ENCODE results near the gene ALK. TPM values are rescaled to one million over a fixed set of nuclear protein-coding genes. Genes with fewer than 3 reads are reported as not detected.

Gene ALK
- total RNA-seq, 2 donors from 2014 or later: 0.13 to 0.46 TPM

DNA sequence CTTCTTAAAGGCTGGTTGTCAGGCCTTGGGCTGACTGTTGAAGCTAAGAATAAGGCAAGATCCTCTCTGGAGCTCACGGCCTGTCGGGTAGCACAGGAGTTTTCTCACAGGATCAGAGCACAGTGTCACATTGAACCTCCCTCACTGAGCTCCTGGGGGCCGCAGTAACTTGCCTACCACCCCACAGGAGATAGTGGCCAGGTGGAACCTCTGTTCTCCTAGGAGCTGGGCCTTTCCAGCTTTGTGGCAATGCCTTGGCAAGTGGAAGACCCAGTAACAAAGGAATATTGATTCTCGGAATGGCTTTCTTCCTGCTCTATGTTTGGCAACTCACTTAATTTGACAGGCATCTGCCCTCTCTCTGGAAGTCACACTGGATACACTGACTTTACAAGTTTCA is 1.2 kb upstream of the ALK start:
- Mint-ChIP-seq H3K4me1 (peaks cover 3% of the 10 kb centered on the region), H3K9me3 (no peaks in the 10 kb centered on the region), H3K27me3 (ENCODE audit: insufficient read depth) (peaks cover 40% of the 10 kb centered on the region), H3K27ac (no peak overlapping the region), H3K36me3 (ENCODE audit: low read depth) (no peaks in the 10 kb centered on the region), H3K4me3 (no peak overlapping the region)
- peaks cover 8% of the 10 kb centered on the region for H3K4me1 ChIP-seq (ENCODE audit: control insufficient read depth, insufficient read depth, low read length)
- H3K27ac ChIP-seq (ENCODE audit: low read depth, low read length): no peak overlapping the region
- H3K9ac ChIP-seq (ENCODE audit: extremely low read depth, low read length, poor library complexity, severe bottlenecking): no peak overlapping the region
- WGBS, 2 experiments (ENCODE audit: insufficient coverage in 1 of 2, insufficient read length in 1 of 2): 81 to 91% methylated on average over 4 of the region's 4 CpGs
- H3K9me3 ChIP-seq (ENCODE audit: control insufficient read depth, low read length): no peaks in the 10 kb centered on the region
- H3K4me3 ChIP-seq (ENCODE audit: low read length): no peak overlapping the region
- TF ChIP-seq, protein P1, sequence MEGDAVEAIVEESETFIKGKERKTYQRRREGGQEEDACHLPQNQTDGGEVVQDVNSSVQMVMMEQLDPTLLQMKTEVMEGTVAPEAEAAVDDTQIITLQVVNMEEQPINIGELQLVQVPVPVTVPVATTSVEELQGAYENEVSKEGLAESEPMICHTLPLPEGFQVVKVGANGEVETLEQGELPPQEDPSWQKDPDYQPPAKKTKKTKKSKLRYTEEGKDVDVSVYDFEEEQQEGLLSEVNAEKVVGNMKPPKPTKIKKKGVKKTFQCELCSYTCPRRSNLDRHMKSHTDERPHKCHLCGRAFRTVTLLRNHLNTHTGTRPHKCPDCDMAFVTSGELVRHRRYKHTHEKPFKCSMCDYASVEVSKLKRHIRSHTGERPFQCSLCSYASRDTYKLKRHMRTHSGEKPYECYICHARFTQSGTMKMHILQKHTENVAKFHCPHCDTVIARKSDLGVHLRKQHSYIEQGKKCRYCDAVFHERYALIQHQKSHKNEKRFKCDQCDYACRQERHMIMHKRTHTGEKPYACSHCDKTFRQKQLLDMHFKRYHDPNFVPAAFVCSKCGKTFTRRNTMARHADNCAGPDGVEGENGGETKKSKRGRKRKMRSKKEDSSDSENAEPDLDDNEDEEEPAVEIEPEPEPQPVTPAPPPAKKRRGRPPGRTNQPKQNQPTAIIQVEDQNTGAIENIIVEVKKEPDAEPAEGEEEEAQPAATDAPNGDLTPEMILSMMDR (conservative IDR thresholded peaks at IDR 0.05): no peak
- no peak for DNase-seq
- no peaks in the 10 kb centered on the region for H3K36me3 ChIP-seq (ENCODE audit: control insufficient read depth, insufficient read depth, low read length)
- peaks cover 37% of the 10 kb centered on the region for H3K27me3 ChIP-seq (ENCODE audit: control insufficient read depth, insufficient read depth, low read length, poor library complexity, severe bottlenecking)

DNA sequence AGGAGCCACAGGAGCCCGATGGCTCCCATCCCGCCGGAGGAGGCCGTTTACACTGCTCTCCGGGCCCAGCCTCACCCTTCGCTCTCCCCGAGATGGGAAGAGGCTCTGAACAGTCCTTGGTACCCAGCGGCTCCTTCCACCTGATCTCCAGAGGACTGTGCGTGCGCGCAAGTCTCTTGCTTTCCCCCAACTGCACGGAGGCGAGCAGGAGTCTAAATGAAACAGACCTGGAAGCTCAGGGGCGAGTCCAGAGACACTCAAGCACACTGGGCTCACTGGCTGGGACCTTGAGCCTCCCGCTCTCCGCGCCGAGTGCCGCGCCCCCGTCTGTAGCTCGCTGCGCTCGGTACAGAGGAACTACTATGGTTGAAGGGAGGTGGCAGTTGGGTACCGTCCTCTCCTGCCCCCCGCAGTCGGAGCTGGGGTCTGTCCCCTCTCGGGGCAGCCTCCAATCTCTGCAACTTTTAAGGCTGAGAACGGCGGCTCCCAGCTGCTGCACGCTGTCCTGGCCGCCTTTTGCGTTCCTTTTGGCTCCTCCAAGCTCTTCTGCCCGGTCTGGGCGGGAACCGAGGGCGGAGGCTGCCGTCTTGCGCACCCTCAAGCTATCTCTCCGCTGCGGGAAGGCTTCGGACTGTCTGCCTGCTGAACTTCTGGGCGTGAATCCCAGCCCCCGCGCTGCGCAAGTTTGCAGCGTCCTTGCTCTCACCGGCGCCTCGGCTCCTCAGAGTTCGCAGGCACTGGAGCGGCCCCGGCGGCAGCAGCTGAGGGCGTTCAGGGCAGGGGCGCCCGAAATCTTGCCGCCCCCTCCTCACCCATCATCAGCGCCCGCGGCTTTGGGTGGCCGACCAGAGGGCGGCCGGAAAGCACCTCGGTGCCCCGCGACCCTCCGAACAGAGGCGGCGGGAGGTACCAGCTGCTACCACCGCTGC is 491 bp downstream of the ALK start:
- peak overlapping the region; percentile 82 for H3K4me3 ChIP-seq (ENCODE audit: low read length)
- no peak overlapping the region for H3K27ac ChIP-seq (ENCODE audit: low read depth, low read length)
- H3K4me1 ChIP-seq (ENCODE audit: control insufficient read depth, insufficient read depth, low read length): peaks cover 7% of the 10 kb centered on the region
- H3K9me3 ChIP-seq (ENCODE audit: control insufficient read depth, low read length): no peaks in the 10 kb centered on the region
- WGBS, 2 experiments (ENCODE audit: insufficient coverage in 1 of 2, insufficient read length in 1 of 2): 0 to 1% methylated on average over 41 to 71 of the region's 71 CpGs
- H3K9me3 Mint-ChIP-seq: no peaks in the 10 kb centered on the region
- peaks cover 3% of the 10 kb centered on the region for H3K4me1 Mint-ChIP-seq
- peak overlapping the region; percentile 55 for H3K4me3 Mint-ChIP-seq
- no peaks in the 10 kb centered on the region for H3K36me3 ChIP-seq (ENCODE audit: control insufficient read depth, insufficient read depth, low read length)
- H3K9ac ChIP-seq (ENCODE audit: extremely low read depth, low read length, poor library complexity, severe bottlenecking): no peak overlapping the region
- peak; percentile 79 for DNase-seq
- peaks cover 54% of the 10 kb centered on the region for H3K27me3 ChIP-seq (ENCODE audit: control insufficient read depth, insufficient read depth, low read length, poor library complexity, severe bottlenecking)
- H3K27me3 Mint-ChIP-seq (ENCODE audit: insufficient read depth): peaks cover 55% of the 10 kb centered on the region
- H3K27ac Mint-ChIP-seq: no peak overlapping the region
- TF ChIP-seq, protein P1 (conservative IDR thresholded peaks at IDR 0.05): no peak
- no peaks in the 10 kb centered on the region for H3K36me3 Mint-ChIP-seq (ENCODE audit: low read depth)

DNA sequence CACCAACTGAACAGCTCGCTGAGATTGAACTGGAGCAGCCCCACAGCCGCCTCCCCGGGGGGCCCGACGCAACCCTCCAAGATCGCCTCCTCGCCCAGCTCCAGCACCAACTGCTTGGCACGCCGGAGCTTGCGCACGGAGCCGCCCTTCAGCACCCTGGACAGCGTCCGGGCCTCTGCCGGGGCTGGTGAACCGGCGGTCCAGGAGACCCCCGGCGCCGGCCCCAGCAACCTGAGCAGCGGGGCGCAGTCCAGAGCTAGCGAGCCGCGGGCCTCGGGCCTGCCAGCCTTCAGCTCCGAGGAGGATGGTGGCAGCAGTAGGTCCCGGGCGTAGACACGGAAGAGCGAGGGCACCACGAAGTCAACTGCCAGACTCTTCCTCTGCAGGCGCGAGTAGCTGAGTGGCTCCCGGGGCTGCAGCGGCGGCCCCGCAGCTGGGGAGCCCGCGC is 1.2 kb downstream of the ALK start:
- H3K36me3 Mint-ChIP-seq (ENCODE audit: low read depth): no peaks in the 10 kb centered on the region
- H3K9me3 Mint-ChIP-seq: no peaks in the 10 kb centered on the region
- 0 to 1% methylated on average over 6 to 40 of the region's 40 CpGs for WGBS, 2 experiments (ENCODE audit: insufficient coverage in 1 of 2, insufficient read length in 1 of 2)
- peaks cover 7% of the 10 kb centered on the region for H3K4me1 ChIP-seq (ENCODE audit: control insufficient read depth, insufficient read depth, low read length)
- TF ChIP-seq, protein P1 (conservative IDR thresholded peaks at IDR 0.05): no peak
- H3K4me3 ChIP-seq (ENCODE audit: low read length): peak overlapping the region; percentile 82
- peaks cover 63% of the 10 kb centered on the region for H3K27me3 Mint-ChIP-seq (ENCODE audit: insufficient read depth)
- H3K27ac ChIP-seq (ENCODE audit: low read depth, low read length): no peak overlapping the region
- no peak overlapping the region for H3K9ac ChIP-seq (ENCODE audit: extremely low read depth, low read length, poor library complexity, severe bottlenecking)
- peak overlapping the region; percentile 55 for H3K4me3 Mint-ChIP-seq
- no peaks in the 10 kb centered on the region for H3K9me3 ChIP-seq (ENCODE audit: control insufficient read depth, low read length)
- no peaks in the 10 kb centered on the region for H3K36me3 ChIP-seq (ENCODE audit: control insufficient read depth, insufficient read depth, low read length)
- peak; percentile 97 for DNase-seq
- no peak overlapping the region for H3K27ac Mint-ChIP-seq
- peaks cover 59% of the 10 kb centered on the region for H3K27me3 ChIP-seq (ENCODE audit: control insufficient read depth, insufficient read depth, low read length, poor library complexity, severe bottlenecking)
- H3K4me1 Mint-ChIP-seq: peaks cover 3% of the 10 kb centered on the region
